PC-9 (cell line): Measurements from ENCODE around the gene SCAF4.

Source experiments
- EZH2 ChIP-seq: fragments of 200-600 bp; sonication (generic); IDR thresholded peaks from 2 replicates; pipeline ENCODE4 v1.8.0; 2017; ENCODE audit warnings: antibody characterized with exemption, low read depth
- TF ChIP-seq, protein P1 (sequence below): fragments of 200-600 bp; sonication (generic); conservative IDR thresholded peaks from 2 replicates; pipeline ENCODE4 v1.6.1; 2017; ENCODE audit warnings: mixed run types, antibody characterized with exemption, mild to moderate bottlenecking, moderate library complexity

DNA sequence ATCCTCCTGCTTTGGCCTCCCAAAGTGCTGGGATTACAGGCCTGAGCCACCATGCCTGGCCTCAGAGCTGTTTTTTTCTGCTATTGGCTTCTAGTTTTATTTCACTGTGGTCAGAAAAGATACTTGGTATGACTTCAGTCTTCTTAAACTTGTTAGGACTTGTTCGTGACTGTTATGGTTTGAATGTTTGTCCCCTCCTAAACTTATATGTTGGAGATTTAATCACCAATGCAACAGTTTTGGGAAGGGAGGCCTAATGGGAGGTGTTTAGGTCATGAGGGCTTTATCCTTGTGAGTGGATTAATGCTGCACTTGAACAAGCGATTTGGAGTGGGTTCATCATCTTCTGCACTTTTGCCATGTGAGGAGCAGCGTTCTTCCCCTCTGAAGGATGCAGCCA lies 96.9 kb downstream of the SCAF4 start:
- TF ChIP-seq, protein P1, sequence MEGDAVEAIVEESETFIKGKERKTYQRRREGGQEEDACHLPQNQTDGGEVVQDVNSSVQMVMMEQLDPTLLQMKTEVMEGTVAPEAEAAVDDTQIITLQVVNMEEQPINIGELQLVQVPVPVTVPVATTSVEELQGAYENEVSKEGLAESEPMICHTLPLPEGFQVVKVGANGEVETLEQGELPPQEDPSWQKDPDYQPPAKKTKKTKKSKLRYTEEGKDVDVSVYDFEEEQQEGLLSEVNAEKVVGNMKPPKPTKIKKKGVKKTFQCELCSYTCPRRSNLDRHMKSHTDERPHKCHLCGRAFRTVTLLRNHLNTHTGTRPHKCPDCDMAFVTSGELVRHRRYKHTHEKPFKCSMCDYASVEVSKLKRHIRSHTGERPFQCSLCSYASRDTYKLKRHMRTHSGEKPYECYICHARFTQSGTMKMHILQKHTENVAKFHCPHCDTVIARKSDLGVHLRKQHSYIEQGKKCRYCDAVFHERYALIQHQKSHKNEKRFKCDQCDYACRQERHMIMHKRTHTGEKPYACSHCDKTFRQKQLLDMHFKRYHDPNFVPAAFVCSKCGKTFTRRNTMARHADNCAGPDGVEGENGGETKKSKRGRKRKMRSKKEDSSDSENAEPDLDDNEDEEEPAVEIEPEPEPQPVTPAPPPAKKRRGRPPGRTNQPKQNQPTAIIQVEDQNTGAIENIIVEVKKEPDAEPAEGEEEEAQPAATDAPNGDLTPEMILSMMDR = no peak
- no peak for TF ChIP-seq EZH2
